Stomach smooth muscle (tissue), 2 donors: Measurements from ENCODE around the gene SEMA5A.

Source experiments
- H3K27ac ChIP-seq: one replicate; pipeline ENCODE4 v1.7.0; 2013; ENCODE audit warnings: mild to moderate bottlenecking, low read length, inconsistent platforms
- H3K27me3 ChIP-seq, 2 donors: one replicate each; pipeline ENCODE4 v1.7.0; 2013; ENCODE audit warnings: low read length in 2 of 2; ENCODE audit not compliant: insufficient read depth in 2 of 2, control insufficient read depth in 1 of 2
- H3K36me3 ChIP-seq, 2 donors: one replicate each; pipeline ENCODE4 v1.7.0; 2013; ENCODE audit warnings: low read length in 2 of 2; ENCODE audit not compliant: control insufficient read depth in 2 of 2, insufficient read depth in 2 of 2
- H3K4me1 ChIP-seq: one replicate; pipeline ENCODE4 v1.7.0; 2013; ENCODE audit warnings: low read length; ENCODE audit not compliant: control insufficient read depth, insufficient read depth
- H3K4me3 ChIP-seq, 2 donors: one replicate each; pipeline ENCODE4 v1.7.0; 2013; ENCODE audit warnings: low read length in 2 of 2
- H3K9ac ChIP-seq, 2 donors: one replicate each; pipeline ENCODE4 v1.7.0; 2013; ENCODE audit warnings: low read length in 2 of 2, mild to moderate bottlenecking in 1 of 2
- H3K9me3 ChIP-seq, 2 donors: one replicate each; pipeline ENCODE4 v1.7.0; 2013; ENCODE audit warnings: low read length in 2 of 2; ENCODE audit not compliant: control insufficient read depth in 2 of 2
- donor health status: healthy.
- donor health status: Pancreatic carcinoma.

Gene SEMA5A

DNA sequence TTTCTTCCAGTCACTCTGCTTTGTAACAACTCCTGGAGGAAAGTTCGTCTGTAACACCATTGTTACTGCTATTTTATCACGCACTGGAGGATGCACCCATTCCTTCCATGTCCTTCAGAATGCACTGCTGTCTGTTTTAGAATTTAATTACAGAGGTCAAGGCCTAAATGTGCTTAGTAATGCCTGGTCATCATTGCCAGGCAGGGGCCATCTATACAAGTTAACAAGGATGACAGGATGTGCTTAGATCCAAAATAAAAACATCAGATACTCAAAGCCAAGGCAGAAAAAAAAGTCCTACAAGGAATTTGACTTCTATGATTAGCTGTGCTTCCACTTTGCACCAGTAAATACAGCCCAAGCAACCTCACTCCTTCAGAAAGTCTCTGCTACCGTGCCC lies 371.4 kb downstream of the SEMA5A start:
- Histone ChIP-seq H3K27me3 (no peaks in the 10 kb centered on the region), H3K4me1 (no peaks in the 10 kb centered on the region), H3K9ac (no peak overlapping the region), H3K36me3 (no peaks in the 10 kb centered on the region), H3K4me3 (no peak overlapping the region), H3K9me3 (peaks cover 6 to 10% of the 10 kb centered on the region in 2 donors), H3K27ac (no peak overlapping the region)

DNA sequence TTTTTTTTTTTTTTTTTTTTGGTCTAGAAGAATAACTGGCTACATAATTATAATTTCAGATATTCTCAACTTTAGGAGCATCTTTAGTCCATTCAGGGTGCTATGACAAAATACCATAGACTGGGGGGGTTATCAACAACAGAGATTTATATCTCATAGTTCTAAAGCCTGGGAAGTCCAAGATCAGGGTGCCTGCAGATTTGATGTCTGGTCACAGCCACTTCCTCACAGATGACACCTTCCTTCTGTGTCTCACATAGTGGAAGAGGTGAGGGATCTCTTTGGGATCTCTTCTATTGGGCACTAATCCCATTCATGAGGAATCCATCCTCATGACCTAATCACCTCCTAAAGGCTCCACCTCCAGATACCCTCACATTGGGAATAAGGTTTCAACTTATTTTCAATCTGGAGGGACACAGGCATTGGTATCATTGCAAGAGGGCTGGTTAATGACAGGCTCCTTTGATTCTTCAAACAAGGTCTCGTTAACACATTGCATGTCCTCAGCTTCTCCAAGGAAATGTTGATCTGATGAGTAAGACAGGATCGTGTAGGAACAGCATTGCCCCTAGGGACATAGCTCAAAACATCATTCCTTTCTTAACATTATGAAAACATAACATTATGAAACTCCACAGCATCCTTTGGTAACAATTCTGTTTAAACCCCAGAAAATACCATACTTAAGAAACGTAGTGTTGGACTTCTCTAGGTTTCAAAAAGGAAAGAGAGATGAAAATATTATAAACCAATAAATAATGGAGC lies 372.4 kb downstream of the SEMA5A start:
- H3K9me3 ChIP-seq, result peaks cover 6 to 10% of the 10 kb centered on the region in 2 donors
- no peaks in the 10 kb centered on the region for H3K27me3 ChIP-seq
- H3K27ac ChIP-seq, result no peak overlapping the region
- no peaks in the 10 kb centered on the region for H3K36me3 ChIP-seq
- H3K9ac ChIP-seq, result no peak overlapping the region
- H3K4me1 ChIP-seq, result no peaks in the 10 kb centered on the region
- no peak overlapping the region for H3K4me3 ChIP-seq

DNA sequence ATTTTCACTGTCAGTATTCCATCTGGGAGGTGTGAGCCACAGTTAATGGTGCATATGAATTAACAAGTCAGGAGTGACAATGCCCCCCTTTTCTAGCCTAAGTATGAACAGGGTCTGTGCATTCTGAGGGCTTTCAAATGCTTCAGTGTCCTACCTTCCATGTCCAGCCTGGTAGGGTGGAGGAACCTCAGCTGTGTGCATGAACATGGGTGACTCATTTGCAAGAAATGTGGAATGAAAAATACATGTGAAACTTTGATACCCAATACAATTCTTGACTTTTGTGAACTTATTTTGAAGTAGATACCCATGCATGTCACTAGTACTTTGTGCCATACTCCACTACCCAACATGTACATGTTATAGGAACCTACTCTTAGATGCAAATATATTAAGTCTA lies 375.8 kb downstream of the SEMA5A start:
- no peaks in the 10 kb centered on the region for H3K4me1 ChIP-seq
- no peaks in the 10 kb centered on the region for H3K27me3 ChIP-seq
- H3K9me3 ChIP-seq, result peaks cover 0 to 5% of the 10 kb centered on the region in 2 donors
- H3K9ac ChIP-seq, result no peak overlapping the region
- H3K4me3 ChIP-seq, result no peak overlapping the region
- H3K36me3 ChIP-seq, result no peaks in the 10 kb centered on the region
- H3K27ac ChIP-seq, result no peak overlapping the region

DNA sequence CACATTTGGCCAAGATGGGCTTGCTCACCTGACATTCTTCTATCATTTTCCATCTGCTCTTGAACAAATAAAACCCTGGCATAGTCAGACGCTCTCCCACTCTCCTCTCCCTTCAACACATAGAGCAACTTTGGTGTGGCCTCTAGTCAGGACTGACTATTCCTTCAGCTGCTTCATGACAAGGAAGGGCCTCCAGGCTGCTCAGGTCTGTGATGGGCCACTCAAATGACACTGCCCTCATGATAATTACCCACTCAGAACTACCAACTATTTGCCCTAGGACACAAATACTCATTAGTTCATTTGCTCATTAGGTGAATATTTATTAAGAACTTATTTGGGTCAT lies 376.3 kb downstream of the SEMA5A start:
- Histone ChIP-seq H3K9ac (no peak overlapping the region), H3K27me3 (no peaks in the 10 kb centered on the region), H3K9me3 (peaks cover 0 to 3% of the 10 kb centered on the region in 2 donors), H3K36me3 (no peaks in the 10 kb centered on the region), H3K4me1 (no peaks in the 10 kb centered on the region), H3K27ac (no peak overlapping the region), H3K4me3 (no peak overlapping the region)

DNA sequence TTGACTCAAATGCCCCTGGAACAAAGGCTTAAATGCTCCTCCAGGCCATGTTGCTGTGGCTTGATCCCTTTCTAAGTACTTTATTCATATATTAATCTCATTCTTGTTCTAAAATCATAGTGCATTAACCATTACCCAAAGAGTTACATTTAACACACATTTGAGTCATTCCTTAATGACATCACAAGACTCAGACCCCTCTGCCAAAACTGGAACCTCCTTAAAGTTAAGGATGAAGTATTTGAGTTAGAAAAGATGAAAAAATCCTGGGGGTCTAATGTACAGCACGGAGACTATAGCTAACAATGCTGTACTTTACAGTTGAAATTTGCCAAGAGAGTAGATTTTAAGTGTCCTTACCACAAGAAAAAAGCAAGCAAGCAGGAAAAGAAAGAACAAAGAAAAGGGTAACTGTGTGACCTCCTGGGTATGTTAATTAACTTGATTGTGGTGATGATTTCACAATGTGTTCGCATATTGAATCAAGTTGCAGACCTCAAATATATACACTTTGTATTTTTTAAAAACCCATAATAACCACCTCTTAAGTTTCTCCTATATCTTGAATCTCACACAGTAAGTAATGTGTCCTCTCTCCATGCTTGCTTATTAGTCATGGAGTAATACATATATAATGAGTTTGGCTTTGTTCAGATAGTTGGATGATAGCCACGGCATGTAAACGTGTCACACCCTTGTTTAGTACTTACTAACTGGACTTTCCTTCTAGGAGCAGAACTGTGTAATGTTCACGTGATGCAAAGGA lies 376.9 kb downstream of the SEMA5A start:
- H3K9me3 ChIP-seq, result peaks cover 0 to 3% of the 10 kb centered on the region in 2 donors
- H3K36me3 ChIP-seq, result no peaks in the 10 kb centered on the region
- no peaks in the 10 kb centered on the region for H3K4me1 ChIP-seq
- H3K27me3 ChIP-seq, result no peaks in the 10 kb centered on the region
- no peak overlapping the region for H3K4me3 ChIP-seq
- H3K27ac ChIP-seq, result no peak overlapping the region
- no peak overlapping the region for H3K9ac ChIP-seq

DNA sequence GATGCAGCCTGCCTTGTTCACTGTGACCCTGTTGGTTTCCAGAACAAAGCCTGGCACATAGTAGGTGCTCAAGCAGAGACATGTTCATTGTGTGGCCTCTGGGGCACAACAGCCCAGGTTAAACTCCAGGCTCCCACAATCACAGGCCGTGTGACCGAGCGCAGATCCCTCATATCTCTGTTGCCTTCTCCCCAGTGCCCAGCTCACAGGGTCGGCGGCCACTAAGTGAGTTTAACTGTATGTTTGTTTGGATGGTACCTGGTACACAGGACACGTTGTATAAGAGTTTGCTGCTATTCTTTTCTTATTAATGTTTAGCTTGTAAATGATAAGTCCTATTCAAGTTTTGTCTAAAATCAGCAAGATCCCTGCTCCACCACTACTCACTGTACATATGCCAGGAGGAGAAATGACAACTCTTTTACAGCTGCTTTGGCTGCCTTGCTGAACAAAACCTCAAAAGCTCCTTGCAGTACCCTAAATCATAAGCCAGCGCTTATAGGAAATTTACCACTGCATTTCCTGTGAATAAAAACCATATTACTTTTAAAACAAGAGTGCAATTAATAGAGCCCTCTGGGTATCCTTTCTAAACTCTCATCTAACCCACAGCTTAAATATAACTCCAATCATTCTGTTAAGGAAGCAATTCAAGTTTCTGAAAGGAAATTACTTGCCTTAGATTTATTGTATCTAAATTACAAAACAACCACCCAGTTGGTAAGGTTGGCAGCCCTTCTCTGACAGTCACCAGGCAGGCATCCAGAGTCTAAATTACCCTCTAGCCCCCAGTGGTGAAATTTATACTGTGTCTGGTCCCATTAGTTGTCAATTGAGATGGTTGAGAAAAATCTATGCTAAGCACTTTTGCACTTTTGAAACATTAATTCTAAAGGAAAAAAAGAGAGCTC lies 379.4 kb downstream of the SEMA5A start:
- H3K27me3 ChIP-seq, result no peaks in the 10 kb centered on the region
- no peaks in the 10 kb centered on the region for H3K36me3 ChIP-seq
- H3K4me1 ChIP-seq, result no peaks in the 10 kb centered on the region
- no peak overlapping the region for H3K27ac ChIP-seq
- H3K4me3 ChIP-seq, result no peak overlapping the region
- no peaks in the 10 kb centered on the region for H3K9me3 ChIP-seq
- H3K9ac ChIP-seq, result no peak overlapping the region

DNA sequence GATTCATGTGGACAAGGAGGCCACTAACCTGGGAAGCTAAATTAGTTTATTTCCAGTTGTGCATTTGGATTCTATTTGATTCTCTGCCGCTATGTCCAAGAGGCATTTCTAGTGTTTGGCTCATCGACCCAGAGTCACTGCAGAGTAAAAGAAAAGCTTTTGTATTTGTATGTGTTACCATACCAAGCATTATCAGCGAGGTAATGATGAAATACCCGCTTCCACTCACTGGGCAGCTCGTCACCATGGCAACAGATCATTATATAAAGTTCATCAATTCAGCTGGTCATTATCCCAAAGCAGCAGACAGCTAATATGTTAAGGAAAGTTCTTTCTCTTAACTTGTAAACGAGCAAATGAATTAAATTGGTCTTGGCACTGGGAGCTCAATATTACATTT lies 380.3 kb downstream of the SEMA5A start:
- no peaks in the 10 kb centered on the region for H3K4me1 ChIP-seq
- H3K27ac ChIP-seq, result no peak overlapping the region
- H3K9me3 ChIP-seq, result no peaks in the 10 kb centered on the region
- H3K27me3 ChIP-seq, result no peaks in the 10 kb centered on the region
- no peak overlapping the region for H3K9ac ChIP-seq
- no peak overlapping the region for H3K4me3 ChIP-seq
- no peaks in the 10 kb centered on the region for H3K36me3 ChIP-seq

DNA sequence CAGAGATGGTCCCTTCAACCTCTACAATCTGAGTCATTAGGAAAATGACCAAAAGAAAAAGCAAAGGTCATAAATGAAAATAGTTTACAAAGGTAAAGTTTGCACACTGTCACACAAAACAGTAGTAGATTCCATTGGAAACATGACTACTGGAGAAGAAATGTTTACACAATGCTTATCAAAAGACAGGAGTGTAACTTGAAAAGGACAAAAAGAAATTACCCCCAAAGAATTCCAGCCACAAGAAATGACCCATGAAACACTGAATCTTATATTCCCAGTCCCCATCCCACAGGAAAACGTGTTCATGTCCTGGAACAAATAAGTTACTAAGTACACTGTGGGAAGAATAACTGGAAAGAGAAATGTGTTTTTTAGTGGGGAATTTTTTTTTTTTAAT lies 385.1 kb downstream of the SEMA5A start:
- H3K9ac ChIP-seq, result no peak overlapping the region
- no peaks in the 10 kb centered on the region for H3K27me3 ChIP-seq
- H3K27ac ChIP-seq, result no peak overlapping the region
- H3K9me3 ChIP-seq, result no peaks in the 10 kb centered on the region
- H3K4me3 ChIP-seq, result no peak overlapping the region
- H3K36me3 ChIP-seq, result no peaks in the 10 kb centered on the region
- H3K4me1 ChIP-seq, result no peaks in the 10 kb centered on the region

DNA sequence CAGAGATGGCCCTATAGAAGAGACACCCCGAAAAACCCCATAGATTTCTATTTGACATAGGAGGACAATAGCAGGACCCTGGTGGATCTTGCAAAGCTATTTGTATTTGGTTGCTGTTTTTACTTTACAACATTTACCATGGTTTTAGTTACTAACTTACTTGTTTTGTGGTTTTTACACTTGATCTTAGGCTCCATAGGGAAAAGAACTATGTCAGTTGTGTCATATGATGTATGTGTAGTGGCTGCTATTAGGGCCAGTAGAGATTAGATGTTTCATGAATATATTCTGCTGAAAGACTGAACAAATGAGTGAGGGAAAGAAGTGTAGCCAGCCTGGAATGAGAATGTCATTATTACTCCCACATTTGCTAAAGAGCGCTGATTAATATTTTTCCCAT lies 388.1 kb downstream of the SEMA5A start:
- Histone ChIP-seq H3K27ac (no peak overlapping the region), H3K27me3 (no peaks in the 10 kb centered on the region), H3K9me3 (no peaks in the 10 kb centered on the region), H3K36me3 (no peaks in the 10 kb centered on the region), H3K4me1 (no peaks in the 10 kb centered on the region), H3K4me3 (no peak overlapping the region), H3K9ac (no peak overlapping the region)

DNA sequence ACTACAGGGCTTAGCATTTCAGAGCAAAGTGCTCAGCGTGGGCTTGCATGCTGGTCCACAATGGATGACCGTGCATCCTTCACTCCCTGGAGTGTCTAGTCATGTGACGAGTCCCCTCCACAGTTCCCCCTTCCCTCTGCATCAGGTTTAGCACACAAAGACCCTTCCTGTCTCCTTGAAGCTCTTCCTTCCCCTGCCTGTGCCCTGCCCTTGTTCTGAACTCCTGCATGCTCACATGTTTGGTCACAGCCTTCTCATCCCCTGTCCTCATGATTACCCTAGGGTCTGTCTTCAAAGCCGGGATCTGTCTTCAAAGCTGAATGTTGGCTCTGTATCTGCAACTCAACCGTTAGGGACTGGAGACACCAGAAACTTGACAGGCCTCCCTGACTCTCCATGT lies 388.9 kb downstream of the SEMA5A start:
- Histone ChIP-seq H3K27me3 (no peaks in the 10 kb centered on the region), H3K36me3 (no peaks in the 10 kb centered on the region), H3K9me3 (no peaks in the 10 kb centered on the region), H3K4me1 (no peaks in the 10 kb centered on the region), H3K9ac (no peak overlapping the region), H3K4me3 (no peak overlapping the region), H3K27ac (no peak overlapping the region)
